SK-N-SH treated with all-trans-retinoic acid at 6 μM for 48 hours (cell line): ENCODE measurements around the gene KLHDC4.
"Not testable (repeated sequence)": the region's sequence is repeated elsewhere in the genome, so short reads cannot be mapped to it uniquely, and the experiment has no call there.

ENCODE experiments used
- ATAC-seq: fragments of 200-7000 bp; cut with Tn5 transposase; 3 replicates; pipeline ENCODE4 v1.9.1; 2020; ENCODE audit warnings: mild to moderate bottlenecking, moderate library complexity
- ARNTL ChIP-seq: fragments of 450-650 bp; formaldehyde crosslinking; IDR thresholded peaks from 2 replicates; pipeline ENCODE4 v1.5.0; 2020; ENCODE audit warnings: low read depth, mild to moderate bottlenecking, moderate library complexity, borderline replicate concordance
- BACH2 ChIP-seq: fragments of 250-450 bp; sonication (Bioruptor Pico); IDR thresholded peaks from 2 replicates; pipeline ENCODE4 v1.9.0; 2021; ENCODE audit warnings: mild to moderate bottlenecking, borderline replicate concordance
- CSDC2 ChIP-seq: fragments of 250-450 bp; sonication (Bioruptor Pico); IDR thresholded peaks from 2 replicates; pipeline ENCODE4 v1.5.0; 2020; ENCODE audit warnings: mild to moderate bottlenecking, moderate library complexity
- ESRRG ChIP-seq: fragments of 250-450 bp; sonication (Bioruptor Pico); IDR thresholded peaks from 2 replicates; pipeline ENCODE4 v1.6.1; 2021; ENCODE audit warnings: mild to moderate bottlenecking
- GLIS3 ChIP-seq: fragments of 250-450 bp; sonication (Bioruptor Pico); IDR thresholded peaks from 2 replicates; pipeline ENCODE4 v1.5.0; 2020; ENCODE audit warnings: mild to moderate bottlenecking, moderate library complexity
- ISL1 ChIP-seq: fragments of 250-450 bp; sonication (Bioruptor Pico); IDR thresholded peaks from 2 replicates; pipeline ENCODE4 v2.1.2; 2022; ENCODE audit warnings: mild to moderate bottlenecking, moderate library complexity
- OSR1 ChIP-seq: fragments of 250-450 bp; sonication (Bioruptor Pico); IDR thresholded peaks from 2 replicates; pipeline ENCODE4 v1.8.0; 2022; ENCODE audit warnings: moderate library complexity, mild to moderate bottlenecking, inconsistent platforms
- PPARA ChIP-seq: fragments of 250-450 bp; sonication (Bioruptor Pico); IDR thresholded peaks from 2 replicates; pipeline ENCODE4 v1.5.0; 2020; ENCODE audit warnings: mild to moderate bottlenecking, borderline replicate concordance
- RARB ChIP-seq: fragments of 250-450 bp; sonication (Bioruptor Pico); IDR thresholded peaks from 2 replicates; pipeline ENCODE4 v1.8.0; 2021; ENCODE audit warnings: mild to moderate bottlenecking, moderate library complexity
- SNAI2 ChIP-seq: fragments of 250-450 bp; sonication (Bioruptor Pico); IDR thresholded peaks from 2 replicates; pipeline ENCODE4 v1.5.0; 2020; ENCODE audit warnings: mild to moderate bottlenecking, moderate library complexity
- TCF4 ChIP-seq: fragments of 250-450 bp; sonication (Bioruptor Pico); IDR thresholded peaks from 2 replicates; pipeline ENCODE4 v1.8.0; 2021; ENCODE audit warnings: mild to moderate bottlenecking, moderate library complexity, borderline replicate concordance
- TOX ChIP-seq: fragments of 250-450 bp; sonication (Bioruptor Pico); IDR thresholded peaks from 2 replicates; pipeline ENCODE4 v1.8.0; 2021; ENCODE audit warnings: mild to moderate bottlenecking, moderate library complexity, borderline replicate concordance
- ZC3H10 ChIP-seq: fragments of 250-450 bp; sonication (Bioruptor Pico); IDR thresholded peaks from 2 replicates; pipeline ENCODE4 v1.5.1; 2021; ENCODE audit warnings: mild to moderate bottlenecking, moderate library complexity
- ZFP3 ChIP-seq: fragments of 250-450 bp; sonication (Bioruptor Pico); IDR thresholded peaks from 2 replicates; pipeline ENCODE4 v1.5.0; 2020; ENCODE audit warnings: mild to moderate bottlenecking, moderate library complexity
- ZNF565 ChIP-seq: fragments of 450-650 bp; formaldehyde crosslinking; conservative IDR thresholded peaks from 2 replicates; pipeline ENCODE4 v1.5.0; 2020; ENCODE audit warnings: low read depth, mild to moderate bottlenecking, moderate library complexity
- ZNF70 ChIP-seq: fragments of 450-650 bp; formaldehyde crosslinking; IDR thresholded peaks from 2 replicates; pipeline ENCODE4 v1.5.0; 2020; ENCODE audit warnings: mild to moderate bottlenecking, moderate library complexity
- TF ChIP-seq, protein P1 (sequence below): fragments of 250-450 bp; sonication (Bioruptor Pico); IDR thresholded peaks from 2 replicates; pipeline ENCODE4 v1.5.0; 2020; ENCODE audit warnings: mild to moderate bottlenecking, moderate library complexity
- TF ChIP-seq, protein P2 (sequence below): fragments of 250-450 bp; sonication (Bioruptor Pico); IDR thresholded peaks from 2 replicates; pipeline ENCODE4 v1.5.1; 2021; ENCODE audit warnings: mild to moderate bottlenecking, moderate library complexity
- TF ChIP-seq, protein P3 (sequence below): fragments of 250-450 bp; sonication (Bioruptor Pico); IDR thresholded peaks from 2 replicates; pipeline ENCODE4 v1.8.0; 2020; ENCODE audit warnings: mild to moderate bottlenecking, moderate library complexity, borderline replicate concordance
- TF ChIP-seq, protein P4 (sequence below): fragments of 250-450 bp; sonication (Bioruptor Pico); IDR thresholded peaks from 2 replicates; pipeline ENCODE4 v1.8.0; 2021; ENCODE audit warnings: low read depth, mild to moderate bottlenecking, moderate library complexity, borderline replicate concordance

Gene KLHDC4

DNA sequence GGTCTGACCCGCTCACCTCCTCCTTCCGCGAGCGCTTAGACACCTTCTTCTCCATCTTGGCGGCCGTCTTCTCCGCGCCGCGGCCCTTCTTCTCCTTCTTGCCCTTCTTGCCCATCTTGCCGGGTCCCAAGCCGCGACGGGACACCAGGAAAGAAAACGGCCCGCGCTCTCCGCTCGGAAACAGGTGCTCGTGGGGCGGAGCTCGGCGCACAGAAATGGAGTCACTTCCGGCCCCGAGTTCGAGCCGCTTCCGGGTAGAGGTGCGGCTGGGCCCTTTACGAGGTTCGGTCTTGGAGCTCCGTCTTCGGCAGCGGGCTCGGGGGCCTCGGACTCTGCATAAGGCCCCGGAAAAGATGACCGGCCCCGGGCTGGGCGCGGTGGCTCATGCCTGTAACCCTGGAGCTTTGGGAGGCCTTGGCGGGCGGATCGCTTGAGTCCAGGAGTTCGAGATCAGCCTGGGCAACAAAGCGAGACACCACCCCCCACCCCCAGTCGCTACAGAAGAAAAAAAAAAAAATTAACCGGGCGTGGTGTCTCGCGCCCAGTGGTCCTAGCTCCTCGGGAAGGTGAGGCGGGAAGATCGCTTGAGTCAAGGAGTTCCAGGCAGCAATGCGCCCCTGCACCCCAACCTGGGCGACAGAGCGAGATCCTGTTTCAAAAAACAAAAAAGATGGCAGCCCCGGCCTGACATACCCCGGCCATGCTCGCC lies at the start of gene KLHDC4:
TSS of gene KLHDC4 (minus strand) at position 211 of the 709 bp plus-strand sequence. CDS start at position 115, 96 bp downstream.
- ATAC-seq: peak; percentile 91
- TF ChIP-seq SNAI2 (CRISPR knock-in tag) (peak; percentile 99), ZNF70 (CRISPR knock-in tag) (no peak), GLIS3 (CRISPR knock-in tag) (no peak), ZNF565 (CRISPR knock-in tag) (no peak), TOX (CRISPR knock-in tag) (no peak)

DNA sequence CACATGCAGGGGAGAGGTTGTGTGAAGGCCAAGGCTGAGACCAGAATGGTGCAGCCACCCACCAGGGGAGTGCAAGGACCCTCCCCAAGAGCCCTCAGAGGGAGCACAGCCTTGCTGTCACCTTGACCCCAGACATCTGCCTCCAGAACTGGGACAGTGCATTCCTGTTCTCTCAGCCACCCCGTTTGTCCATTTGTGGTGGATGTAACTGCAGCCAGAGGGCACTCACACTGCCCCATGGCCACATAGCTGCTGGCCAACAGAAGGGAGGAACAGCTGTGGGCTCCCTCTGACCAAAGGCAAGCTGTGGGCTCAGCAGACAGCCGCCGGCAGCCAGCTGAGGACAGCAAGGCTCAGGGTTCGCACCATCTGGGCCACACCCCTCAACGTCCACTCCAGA lies 49.8 kb upstream of the KLHDC4 start:
- TF ChIP-seq PPARA (CRISPR knock-in tag) (no peak), ISL1 (no peak), CSDC2 (no peak), ZFP3 (no peak), ESRRG (CRISPR knock-in tag) (no peak), BACH2 (CRISPR knock-in tag) (no peak), ARNTL (CRISPR knock-in tag) (no peak), ZNF565 (CRISPR knock-in tag) (no peak), TCF4 (CRISPR knock-in tag) (no peak)
- TF ChIP-seq, protein P1, sequence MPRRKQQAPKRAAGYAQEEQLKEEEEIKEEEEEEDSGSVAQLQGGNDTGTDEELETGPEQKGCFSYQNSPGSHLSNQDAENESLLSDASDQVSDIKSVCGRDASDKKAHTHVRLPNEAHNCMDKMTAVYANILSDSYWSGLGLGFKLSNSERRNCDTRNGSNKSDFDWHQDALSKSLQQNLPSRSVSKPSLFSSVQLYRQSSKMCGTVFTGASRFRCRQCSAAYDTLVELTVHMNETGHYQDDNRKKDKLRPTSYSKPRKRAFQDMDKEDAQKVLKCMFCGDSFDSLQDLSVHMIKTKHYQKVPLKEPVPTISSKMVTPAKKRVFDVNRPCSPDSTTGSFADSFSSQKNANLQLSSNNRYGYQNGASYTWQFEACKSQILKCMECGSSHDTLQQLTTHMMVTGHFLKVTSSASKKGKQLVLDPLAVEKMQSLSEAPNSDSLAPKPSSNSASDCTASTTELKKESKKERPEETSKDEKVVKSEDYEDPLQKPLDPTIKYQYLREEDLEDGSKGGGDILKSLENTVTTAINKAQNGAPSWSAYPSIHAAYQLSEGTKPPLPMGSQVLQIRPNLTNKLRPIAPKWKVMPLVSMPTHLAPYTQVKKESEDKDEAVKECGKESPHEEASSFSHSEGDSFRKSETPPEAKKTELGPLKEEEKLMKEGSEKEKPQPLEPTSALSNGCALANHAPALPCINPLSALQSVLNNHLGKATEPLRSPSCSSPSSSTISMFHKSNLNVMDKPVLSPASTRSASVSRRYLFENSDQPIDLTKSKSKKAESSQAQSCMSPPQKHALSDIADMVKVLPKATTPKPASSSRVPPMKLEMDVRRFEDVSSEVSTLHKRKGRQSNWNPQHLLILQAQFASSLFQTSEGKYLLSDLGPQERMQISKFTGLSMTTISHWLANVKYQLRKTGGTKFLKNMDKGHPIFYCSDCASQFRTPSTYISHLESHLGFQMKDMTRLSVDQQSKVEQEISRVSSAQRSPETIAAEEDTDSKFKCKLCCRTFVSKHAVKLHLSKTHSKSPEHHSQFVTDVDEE (CRISPR knock-in tag): no peak
- TF ChIP-seq, protein P2, sequence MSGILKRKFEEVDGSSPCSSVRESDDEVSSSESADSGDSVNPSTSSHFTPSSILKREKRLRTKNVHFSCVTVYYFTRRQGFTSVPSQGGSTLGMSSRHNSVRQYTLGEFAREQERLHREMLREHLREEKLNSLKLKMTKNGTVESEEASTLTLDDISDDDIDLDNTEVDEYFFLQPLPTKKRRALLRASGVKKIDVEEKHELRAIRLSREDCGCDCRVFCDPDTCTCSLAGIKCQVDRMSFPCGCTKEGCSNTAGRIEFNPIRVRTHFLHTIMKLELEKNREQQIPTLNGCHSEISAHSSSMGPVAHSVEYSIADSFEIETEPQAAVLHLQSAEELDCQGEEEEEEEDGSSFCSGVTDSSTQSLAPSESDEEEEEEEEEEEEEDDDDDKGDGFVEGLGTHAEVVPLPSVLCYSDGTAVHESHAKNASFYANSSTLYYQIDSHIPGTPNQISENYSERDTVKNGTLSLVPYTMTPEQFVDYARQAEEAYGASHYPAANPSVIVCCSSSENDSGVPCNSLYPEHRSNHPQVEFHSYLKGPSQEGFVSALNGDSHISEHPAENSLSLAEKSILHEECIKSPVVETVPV (CRISPR knock-in tag): no peak
- TF ChIP-seq, all 23 proteins: peak for 0
- ATAC-seq: no peak

GRCh38 chr16:87812200-87812656 lies 46.4 kb upstream of the KLHDC4 start:
- ATAC-seq: no peak
- TF ChIP-seq ARNTL (CRISPR knock-in tag) (no peak), ESRRG (CRISPR knock-in tag) (no peak), RARB (no peak), SNAI2 (CRISPR knock-in tag) (no peak), ISL1 (no peak), CSDC2 (no peak), ZNF565 (CRISPR knock-in tag) (no peak), BACH2 (CRISPR knock-in tag) (no peak), PPARA (CRISPR knock-in tag) (no peak), ZFP3 (no peak), OSR1 (CRISPR knock-in tag) (no peak), GLIS3 (CRISPR knock-in tag) (no peak), ZC3H10 (CRISPR knock-in tag) (no peak)
- TF ChIP-seq, protein P3, sequence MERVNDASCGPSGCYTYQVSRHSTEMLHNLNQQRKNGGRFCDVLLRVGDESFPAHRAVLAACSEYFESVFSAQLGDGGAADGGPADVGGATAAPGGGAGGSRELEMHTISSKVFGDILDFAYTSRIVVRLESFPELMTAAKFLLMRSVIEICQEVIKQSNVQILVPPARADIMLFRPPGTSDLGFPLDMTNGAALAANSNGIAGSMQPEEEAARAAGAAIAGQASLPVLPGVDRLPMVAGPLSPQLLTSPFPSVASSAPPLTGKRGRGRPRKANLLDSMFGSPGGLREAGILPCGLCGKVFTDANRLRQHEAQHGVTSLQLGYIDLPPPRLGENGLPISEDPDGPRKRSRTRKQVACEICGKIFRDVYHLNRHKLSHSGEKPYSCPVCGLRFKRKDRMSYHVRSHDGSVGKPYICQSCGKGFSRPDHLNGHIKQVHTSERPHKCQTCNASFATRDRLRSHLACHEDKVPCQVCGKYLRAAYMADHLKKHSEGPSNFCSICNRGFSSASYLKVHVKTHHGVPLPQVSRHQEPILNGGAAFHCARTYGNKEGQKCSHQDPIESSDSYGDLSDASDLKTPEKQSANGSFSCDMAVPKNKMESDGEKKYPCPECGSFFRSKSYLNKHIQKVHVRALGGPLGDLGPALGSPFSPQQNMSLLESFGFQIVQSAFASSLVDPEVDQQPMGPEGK (CRISPR knock-in tag): no peak
- TF ChIP-seq, protein P1 (CRISPR knock-in tag): no peak
- TF ChIP-seq, protein P4, sequence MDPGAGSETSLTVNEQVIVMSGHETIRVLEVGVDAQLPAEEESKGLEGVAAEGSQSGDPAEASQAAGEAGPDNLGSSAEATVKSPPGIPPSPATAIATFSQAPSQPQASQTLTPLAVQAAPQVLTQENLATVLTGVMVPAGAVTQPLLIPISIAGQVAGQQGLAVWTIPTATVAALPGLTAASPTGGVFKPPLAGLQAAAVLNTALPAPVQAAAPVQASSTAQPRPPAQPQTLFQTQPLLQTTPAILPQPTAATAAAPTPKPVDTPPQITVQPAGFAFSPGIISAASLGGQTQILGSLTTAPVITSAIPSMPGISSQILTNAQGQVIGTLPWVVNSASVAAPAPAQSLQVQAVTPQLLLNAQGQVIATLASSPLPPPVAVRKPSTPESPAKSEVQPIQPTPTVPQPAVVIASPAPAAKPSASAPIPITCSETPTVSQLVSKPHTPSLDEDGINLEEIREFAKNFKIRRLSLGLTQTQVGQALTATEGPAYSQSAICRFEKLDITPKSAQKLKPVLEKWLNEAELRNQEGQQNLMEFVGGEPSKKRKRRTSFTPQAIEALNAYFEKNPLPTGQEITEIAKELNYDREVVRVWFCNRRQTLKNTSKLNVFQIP: no peak
- TF ChIP-seq, all 23 proteins: peak for 0

GRCh38 chr16:87811454-87811853 lies 45.7 kb upstream of the KLHDC4 start:
- ATAC-seq: not testable (repeated sequence)
